Spleen (tissue), 7 donors: ENCODE measurements around the gene VCL.

Experiments used
- POLR2A ChIP-seq, 3 donors: fragments of 450-650 bp; IDR thresholded peaks; one replicate each; pipeline ENCODE4 v1.5.1; 2017; ENCODE audit warnings: antibody characterized with exemption in 3 of 3, mild to moderate bottlenecking in 1 of 3
- TF ChIP-seq, protein P1 (sequence below), 11 experiments: fragments of 200-600 bp in 7 of 11; fragments of 450-650 bp in 4 of 11; sonication (generic) in 4 of 11; IDR thresholded peaks in 8 of 11; conservative IDR thresholded peaks in 3 of 11; 1 replicate in 7 of 11; 2 replicates in 4 of 11; pipeline versions ENCODE4 v1.4.0 to v1.8.0; 2016 to 2021; ENCODE audit warnings: antibody characterized with exemption in 11 of 11, inconsistent platforms in 4 of 11, mild to moderate bottlenecking in 1 of 11
- donor health status: DM: no; HTN: no; CAD: no; lungs with moderate emphysema.
- donor health status: DM: no; HTN: no; CAD: no.
- donor health status: DM: no; HTN: no; CAD: no.

DNA sequence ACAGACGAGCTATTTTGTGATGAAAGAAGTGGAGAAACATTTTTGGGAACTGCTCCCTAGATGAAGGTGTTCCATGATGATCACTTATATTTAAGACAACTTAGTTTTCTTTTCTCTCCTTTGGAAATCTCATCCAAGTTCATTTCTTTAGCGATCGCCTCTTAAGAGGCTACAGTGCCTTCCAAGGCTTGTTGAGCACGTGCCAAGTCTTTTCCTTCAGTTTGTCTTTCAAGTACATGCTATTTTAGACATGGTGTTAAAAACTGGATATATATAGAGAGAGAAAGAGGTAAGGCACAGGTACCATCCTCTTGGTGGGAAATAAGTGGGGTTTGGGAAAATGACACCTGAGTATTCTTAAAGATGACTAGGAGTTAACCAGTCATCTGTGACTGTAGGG lies 155.8 kb downstream of the VCL start:
- TF ChIP-seq, protein P1, sequence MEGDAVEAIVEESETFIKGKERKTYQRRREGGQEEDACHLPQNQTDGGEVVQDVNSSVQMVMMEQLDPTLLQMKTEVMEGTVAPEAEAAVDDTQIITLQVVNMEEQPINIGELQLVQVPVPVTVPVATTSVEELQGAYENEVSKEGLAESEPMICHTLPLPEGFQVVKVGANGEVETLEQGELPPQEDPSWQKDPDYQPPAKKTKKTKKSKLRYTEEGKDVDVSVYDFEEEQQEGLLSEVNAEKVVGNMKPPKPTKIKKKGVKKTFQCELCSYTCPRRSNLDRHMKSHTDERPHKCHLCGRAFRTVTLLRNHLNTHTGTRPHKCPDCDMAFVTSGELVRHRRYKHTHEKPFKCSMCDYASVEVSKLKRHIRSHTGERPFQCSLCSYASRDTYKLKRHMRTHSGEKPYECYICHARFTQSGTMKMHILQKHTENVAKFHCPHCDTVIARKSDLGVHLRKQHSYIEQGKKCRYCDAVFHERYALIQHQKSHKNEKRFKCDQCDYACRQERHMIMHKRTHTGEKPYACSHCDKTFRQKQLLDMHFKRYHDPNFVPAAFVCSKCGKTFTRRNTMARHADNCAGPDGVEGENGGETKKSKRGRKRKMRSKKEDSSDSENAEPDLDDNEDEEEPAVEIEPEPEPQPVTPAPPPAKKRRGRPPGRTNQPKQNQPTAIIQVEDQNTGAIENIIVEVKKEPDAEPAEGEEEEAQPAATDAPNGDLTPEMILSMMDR (IDR thresholded peaks at IDR 0.05 in 8 of 11, conservative IDR thresholded peaks at IDR 0.05 in 3 of 11), result no peak
- no peak for TF ChIP-seq POLR2A (IDR thresholded peaks at IDR 0.05)
